GM23248 (cell line): Measurements from ENCODE around the gene NNT. TPM values are rescaled to one million over a fixed set of nuclear protein-coding genes. Genes with fewer than 3 reads are reported as not detected.
"Not testable (repeated sequence)": the region's sequence is repeated elsewhere in the genome, so short reads cannot be mapped to it uniquely, and the experiment has no call there.

Source experiments
- DNase-seq: peaks from one replicate; pipeline ENCODE4 v3.0.0-alpha.2; 2015
- H2AFZ ChIP-seq: fragments of 200-600 bp; sonication (generic); 2 replicates; pipeline ENCODE4 v1.6.1; 2016; ENCODE audit warnings: antibody characterized with exemption
- H3F3A ChIP-seq: fragments of 200-600 bp; sonication (generic); 2 replicates; pipeline ENCODE4 v1.6.1; 2016; ENCODE audit warnings: mild to moderate bottlenecking, antibody characterized with exemption, mixed run types; ENCODE audit not compliant: insufficient read depth
- H3K27ac ChIP-seq: fragments of 200-600 bp; sonication (generic); 2 replicates; pipeline ENCODE4 v1.5.1; 2016; ENCODE audit warnings: mild to moderate bottlenecking
- H3K27me3 ChIP-seq: fragments of 200-600 bp; sonication (generic); replicated peaks from 2 replicates; pipeline ENCODE4 v1.6.1; 2016; ENCODE audit warnings: mild to moderate bottlenecking; ENCODE audit not compliant: insufficient read depth
- H3K36me3 ChIP-seq: fragments of 200-600 bp; sonication (generic); 2 replicates; pipeline ENCODE4 v1.6.1; 2016; ENCODE audit warnings: low read depth, mild to moderate bottlenecking
- H3K4me1 ChIP-seq: fragments of 200-600 bp; sonication (generic); 2 replicates; pipeline ENCODE4 v1.6.1; 2016; ENCODE audit warnings: mild to moderate bottlenecking; ENCODE audit not compliant: insufficient read depth
- H3K4me2 ChIP-seq: fragments of 200-600 bp; sonication (generic); one replicate; pipeline ENCODE4 v1.6.1; 2016; ENCODE audit warnings: mild to moderate bottlenecking; ENCODE audit not compliant: unreplicated experiment
- H3K4me3 ChIP-seq: fragments of 200-600 bp; sonication (generic); 2 replicates; pipeline ENCODE4 v1.5.1; 2016; ENCODE audit warnings: mild to moderate bottlenecking
- H3K79me2 ChIP-seq: fragments of 200-600 bp; sonication (generic); 2 replicates; pipeline ENCODE4 v1.6.1; 2016; ENCODE audit warnings: mild to moderate bottlenecking; ENCODE audit not compliant: insufficient read depth
- H3K9ac ChIP-seq: fragments of 200-600 bp; sonication (generic); 2 replicates; pipeline ENCODE4 v1.6.1; 2016; ENCODE audit warnings: mild to moderate bottlenecking
- H3K9me2 ChIP-seq: fragments of 200-600 bp; sonication (generic); 2 replicates; pipeline ENCODE4 v1.6.1; 2016; ENCODE audit warnings: mixed run types, mild to moderate bottlenecking, moderate library complexity; ENCODE audit not compliant: insufficient read depth
- H3K9me3 ChIP-seq: fragments of 200-600 bp; sonication (generic); one replicate; pipeline ENCODE4 v1.6.1; 2017; ENCODE audit warnings: low read depth
- H4K20me1 ChIP-seq: fragments of 200-600 bp; sonication (generic); 2 replicates; pipeline ENCODE4 v1.6.0; 2016; ENCODE audit not compliant: insufficient read depth
- EZH2 ChIP-seq: fragments of 200-600 bp; sonication (generic); IDR thresholded peaks from 2 replicates; pipeline ENCODE4 v1.6.1; 2018; ENCODE audit warnings: antibody characterized with exemption, mild to moderate bottlenecking; ENCODE audit not compliant: insufficient read depth, poor library complexity, severe bottlenecking
- EZH2phosphoT487 ChIP-seq: fragments of 200-600 bp; sonication (generic); IDR thresholded peaks from 2 replicates; pipeline ENCODE4 v1.6.1; 2018; ENCODE audit warnings: antibody characterized with exemption, moderate library complexity, mild to moderate bottlenecking, low read depth; ENCODE audit not compliant: insufficient read depth
- WGBS, 2 experiments: methylation state at CpG; one replicate each; pipeline ENCODE4 v1.1.6; 2015 to 2017; ENCODE audit warnings: low lambda C conversion rate in 2 of 2, low coverage in 1 of 2; ENCODE audit errors: missing lambda C conversion rate in 2 of 2; 5-methylcytosine and 5-hydroxymethylcytosine counted together
- in situ Hi-C: fragments of 300-500 bp; cut with MboI; formaldehyde crosslinking; loops from 2 replicates; pipeline ENCODE4 v1.15.0; 2020
- polyA plus RNA-seq: library from polyadenylated mRNA; unstranded; fragments of >200 nt; fragmentation: Nextera tagmentation; extraction: Ambion mirVana; gene quantifications from 2 replicates; pipeline ENCODE4 v1.2.1, GENCODE V29; 2016
- total RNA-seq: library from RNA; depleted of rRNA; stranded (reverse); fragments of >200 nt; shearing (Covaris generic); gene quantifications from 2 replicates; pipeline ENCODE4 v1.2.3, GENCODE V29; 2014

The NNT gene
- total and polyA plus RNA-seq, 2 experiments from 2014 or later: 33.9 to 47.2 TPM

GRCh38 chr5:43728581-43728980 lies 125.6 kb downstream of the NNT start:
- no peaks in the 10 kb centered on the region for H3K9me2 ChIP-seq
- H4K20me1 ChIP-seq: no peaks in the 10 kb centered on the region
- H3K36me3 ChIP-seq: no peaks in the 10 kb centered on the region
- no peak overlapping the region for H3K4me2 ChIP-seq
- H3K27ac ChIP-seq: no peak overlapping the region
- H3K9ac ChIP-seq: no peak overlapping the region
- no peaks in the 10 kb centered on the region for H3K27me3 ChIP-seq
- in situ Hi-C loops: loop anchor here (25.0 kb wide), 1 partner anchor 1034 kb away; no protein-coding TSS in a partner anchor
- H2AFZ ChIP-seq: 0 out of 2 replicates have a peak overlapping the region, but pooled peaks have one; percentile 15
- H3K79me2 ChIP-seq: no peaks in the 10 kb centered on the region
- peaks cover 3% of the 10 kb centered on the region for H3K4me1 ChIP-seq
- TF ChIP-seq EZH2 (no peak), EZH2phosphoT487 (no peak)
- no peak for DNase-seq
- H3K4me3 ChIP-seq: no peak overlapping the region
- 42% methylated on average over 3 of the region's 3 CpGs for WGBS, 2 experiments
- H3F3A ChIP-seq: no peaks in the 10 kb centered on the region
- H3K9me3 ChIP-seq: no peaks in the 10 kb centered on the region

- Histone ChIP-seq H3K4me1 (peaks cover 3% of the 10 kb centered on the region), H3K27me3 (no peaks in the 10 kb centered on the region), H3K36me3 (no peaks in the 10 kb centered on the region), H4K20me1 (no peaks in the 10 kb centered on the region), H3K9ac (no peak overlapping the region), H3K4me3 (no peak overlapping the region), H3K27ac (no peak overlapping the region), H2AFZ (peak overlapping the region; percentile 15; the same call in 1 of the 2 replicates), H3F3A (no peaks in the 10 kb centered on the region), H3K9me3 (no peaks in the 10 kb centered on the region), H3K4me2 (peak overlapping the region; percentile 1), H3K79me2 (no peaks in the 10 kb centered on the region), H3K9me2 (no peaks in the 10 kb centered on the region)
- peak; percentile 48 for DNase-seq
- 2 to 3% methylated on average over 2 of the region's 2 CpGs for WGBS, 2 experiments
- TF ChIP-seq EZH2phosphoT487 (no peak), EZH2 (no peak)
- in situ Hi-C loops: loop anchor here (10.0 to 25.0 kb wide), 2 partner anchors 605 to 1032 kb away; no protein-coding TSS in a partner anchor
Measured at GRCh38 chr5:43729846-43730478, 127.0 kb downstream of the NNT start.

GRCh38 chr5:43730832-43731342 lies 127.9 kb downstream of the NNT start:
- H3K27me3 ChIP-seq: no peaks in the 10 kb centered on the region
- no peaks in the 10 kb centered on the region for H3K79me2 ChIP-seq
- no peak for DNase-seq
- no peak overlapping the region for H3K4me3 ChIP-seq
- H2AFZ ChIP-seq: peak overlapping the region; percentile 15; the same call in 1 of the 2 replicates
- H3K9ac ChIP-seq: no peak overlapping the region
- H3K9me2 ChIP-seq: no peaks in the 10 kb centered on the region
- peaks cover 3% of the 10 kb centered on the region for H3K4me1 ChIP-seq
- 70 to 76% methylated on average over 2 of the region's 2 CpGs for WGBS, 2 experiments
- in situ Hi-C loops: loop anchor here (10.0 to 25.0 kb wide), 2 partner anchors 604 to 1031 kb away; no protein-coding TSS in a partner anchor
- no peak overlapping the region for H3K4me2 ChIP-seq
- no peaks in the 10 kb centered on the region for H3F3A ChIP-seq
- H4K20me1 ChIP-seq: no peaks in the 10 kb centered on the region
- H3K36me3 ChIP-seq: no peaks in the 10 kb centered on the region
- no peak overlapping the region for H3K27ac ChIP-seq
- H3K9me3 ChIP-seq: no peaks in the 10 kb centered on the region
- TF ChIP-seq EZH2: no peak
- no peak for TF ChIP-seq EZH2phosphoT487

GRCh38 chr5:43731573-43731972 lies 128.6 kb downstream of the NNT start:
- Histone ChIP-seq H3K9ac (no peak overlapping the region), H3F3A (no peaks in the 10 kb centered on the region), H3K79me2 (no peaks in the 10 kb centered on the region), H3K27ac (no peak overlapping the region), H4K20me1 (no peaks in the 10 kb centered on the region), H3K9me2 (no peaks in the 10 kb centered on the region), H3K9me3 (no peaks in the 10 kb centered on the region), H3K4me2 (no peak overlapping the region), H3K4me3 (no peak overlapping the region), H3K4me1 (peaks cover 3% of the 10 kb centered on the region), H3K36me3 (no peaks in the 10 kb centered on the region), H3K27me3 (no peaks in the 10 kb centered on the region), H2AFZ (no peak overlapping the region)
- TF ChIP-seq EZH2: no peak
- no peak for TF ChIP-seq EZH2phosphoT487
- WGBS, 2 experiments: 77 to 83% methylated on average over 1 of the region's 1 CpG
- in situ Hi-C loops: loop anchor here (10.0 to 25.0 kb wide), 2 partner anchors 603 to 1031 kb away; no protein-coding TSS in a partner anchor
- DNase-seq: no peak

- not testable (repeated sequence) for H3K9me3 ChIP-seq, H3K9me2 ChIP-seq, DNase-seq, H4K20me1 ChIP-seq, H3K4me3 ChIP-seq, H3K27ac ChIP-seq, H3K27me3 ChIP-seq, H3K9ac ChIP-seq, H2AFZ ChIP-seq, H3K4me1 ChIP-seq, H3K4me2 ChIP-seq, H3K79me2 ChIP-seq, H3F3A ChIP-seq, H3K36me3 ChIP-seq
- 67 to 81% methylated on average over 5 to 30 of the region's 32 CpGs for WGBS, 2 experiments
- in situ Hi-C loops: loop anchor here (25.0 kb wide), 1 partner anchor 1016 kb away; no protein-coding TSS in a partner anchor
Measured at GRCh38 chr5:43745923-43746548, 143.1 kb downstream of the NNT start.
